ENCODE results near the gene NUTM1.
"Not testable (repeated sequence)": the region's sequence is repeated elsewhere in the genome, so short reads cannot be mapped to it uniquely, and the experiment has no call there.

Gene NUTM1

GRCh38 chr15:34348735-34349300 is 5.7 kb downstream of the NUTM1 start:
- H3K4me2 ChIP-seq, result no peak overlapping the region
- H3K36me3 ChIP-seq (ENCODE audit: insufficient read depth), result no peaks in the 10 kb centered on the region
- no peak overlapping the region for H2AFZ ChIP-seq (ENCODE audit: low read depth)
- no peak for TF ChIP-seq CTCF (conservative IDR thresholded peaks at IDR 0.05; ENCODE audit: low read depth, low read length)
- no peaks in the 10 kb centered on the region for H4K20me1 ChIP-seq (ENCODE audit: insufficient read depth)
- H3K4me3 ChIP-seq (IDR thresholded peaks at IDR 0.05; ENCODE audit: insufficient read depth, low read depth, low read length), result no peak overlapping the region
- no peaks in the 10 kb centered on the region for H3K27me3 ChIP-seq (ENCODE audit: insufficient read depth, low read depth)
- no peaks in the 10 kb centered on the region for H3K4me1 ChIP-seq (ENCODE audit: low read depth, poor library complexity, severe bottlenecking)
- H3K27ac ChIP-seq, result no peak overlapping the region
- H3K9ac ChIP-seq, result no peak overlapping the region
- H3K79me2 ChIP-seq (ENCODE audit: insufficient read depth, low read depth), result no peaks in the 10 kb centered on the region

GRCh38 chr15:34349769-34350168 is 6.7 kb downstream of the NUTM1 start:
- H3K36me3 ChIP-seq (ENCODE audit: insufficient read depth), result no peaks in the 10 kb centered on the region
- H3K4me3 ChIP-seq (IDR thresholded peaks at IDR 0.05; ENCODE audit: insufficient read depth, low read depth, low read length), result no peak overlapping the region
- H3K4me1 ChIP-seq (ENCODE audit: low read depth, poor library complexity, severe bottlenecking), result no peaks in the 10 kb centered on the region
- no peaks in the 10 kb centered on the region for H3K79me2 ChIP-seq (ENCODE audit: insufficient read depth, low read depth)
- no peak overlapping the region for H3K4me2 ChIP-seq
- H3K27me3 ChIP-seq (ENCODE audit: insufficient read depth, low read depth), result no peaks in the 10 kb centered on the region
- H2AFZ ChIP-seq (ENCODE audit: low read depth), result no peak overlapping the region
- H3K9ac ChIP-seq, result no peak overlapping the region
- no peaks in the 10 kb centered on the region for H4K20me1 ChIP-seq (ENCODE audit: insufficient read depth)
- H3K27ac ChIP-seq, result no peak overlapping the region
- no peak for TF ChIP-seq CTCF (conservative IDR thresholded peaks at IDR 0.05; ENCODE audit: low read depth, low read length)

- H3K4me2 ChIP-seq; H4K20me1 ChIP-seq (ENCODE audit: insufficient read depth); H3K4me3 ChIP-seq (IDR thresholded peaks at IDR 0.05; ENCODE audit: insufficient read depth, low read depth, low read length); H3K79me2 ChIP-seq (ENCODE audit: insufficient read depth, low read depth); H2AFZ ChIP-seq (ENCODE audit: low read depth); H3K27me3 ChIP-seq (ENCODE audit: insufficient read depth, low read depth); H3K27ac ChIP-seq; H3K4me1 ChIP-seq (ENCODE audit: low read depth, poor library complexity, severe bottlenecking); H3K36me3 ChIP-seq (ENCODE audit: insufficient read depth); H3K9ac ChIP-seq: not testable (repeated sequence)
Measured at GRCh38 chr15:34352996-34353395, 9.9 kb downstream of the NUTM1 start.

GRCh38 chr15:34353627-34354026 is 10.5 kb downstream of the NUTM1 start:
- Histone ChIP-seq H3K4me2 (no peak overlapping the region), H3K79me2 (ENCODE audit: insufficient read depth, low read depth) (no peaks in the 10 kb centered on the region), H3K4me1 (ENCODE audit: low read depth, poor library complexity, severe bottlenecking) (no peaks in the 10 kb centered on the region), H3K36me3 (ENCODE audit: insufficient read depth) (no peaks in the 10 kb centered on the region), H3K27me3 (ENCODE audit: insufficient read depth, low read depth) (no peaks in the 10 kb centered on the region), H3K27ac (no peak overlapping the region), H4K20me1 (ENCODE audit: insufficient read depth) (no peaks in the 10 kb centered on the region), H3K4me3 (IDR thresholded peaks at IDR 0.05; ENCODE audit: insufficient read depth, low read depth, low read length) (no peak overlapping the region), H3K9ac (no peak overlapping the region), H2AFZ (ENCODE audit: low read depth) (no peak overlapping the region)
- TF ChIP-seq CTCF (conservative IDR thresholded peaks at IDR 0.05; ENCODE audit: low read depth, low read length), result no peak

GRCh38 chr15:34354286-34354685 is 11.2 kb downstream of the NUTM1 start:
- Histone ChIP-seq H3K27ac (no peak overlapping the region), H3K79me2 (ENCODE audit: insufficient read depth, low read depth) (no peaks in the 10 kb centered on the region), H3K27me3 (ENCODE audit: insufficient read depth, low read depth) (no peaks in the 10 kb centered on the region), H4K20me1 (ENCODE audit: insufficient read depth) (no peaks in the 10 kb centered on the region), H2AFZ (ENCODE audit: low read depth) (no peak overlapping the region), H3K4me2 (no peak overlapping the region), H3K9ac (no peak overlapping the region), H3K36me3 (ENCODE audit: insufficient read depth) (no peaks in the 10 kb centered on the region), H3K4me1 (ENCODE audit: low read depth, poor library complexity, severe bottlenecking) (no peaks in the 10 kb centered on the region), H3K4me3 (IDR thresholded peaks at IDR 0.05; ENCODE audit: insufficient read depth, low read depth, low read length) (no peak overlapping the region)
- no peak for TF ChIP-seq CTCF (conservative IDR thresholded peaks at IDR 0.05; ENCODE audit: low read depth, low read length)

Measured in KMS-11 (cell line).